ENCODE data around the gene SIX5. TPM values are rescaled to one million over a fixed set of nuclear protein-coding genes. Genes with fewer than 3 reads are reported as not detected.

SIX5 gene
- total and polyA plus RNA-seq, 9 of the 15 experiments (the other 6 are each of a cell fraction or from before 2014, with no cell fraction given): 1.4 to 17.2 (median 7.4) TPM; not detected in 2

DNA sequence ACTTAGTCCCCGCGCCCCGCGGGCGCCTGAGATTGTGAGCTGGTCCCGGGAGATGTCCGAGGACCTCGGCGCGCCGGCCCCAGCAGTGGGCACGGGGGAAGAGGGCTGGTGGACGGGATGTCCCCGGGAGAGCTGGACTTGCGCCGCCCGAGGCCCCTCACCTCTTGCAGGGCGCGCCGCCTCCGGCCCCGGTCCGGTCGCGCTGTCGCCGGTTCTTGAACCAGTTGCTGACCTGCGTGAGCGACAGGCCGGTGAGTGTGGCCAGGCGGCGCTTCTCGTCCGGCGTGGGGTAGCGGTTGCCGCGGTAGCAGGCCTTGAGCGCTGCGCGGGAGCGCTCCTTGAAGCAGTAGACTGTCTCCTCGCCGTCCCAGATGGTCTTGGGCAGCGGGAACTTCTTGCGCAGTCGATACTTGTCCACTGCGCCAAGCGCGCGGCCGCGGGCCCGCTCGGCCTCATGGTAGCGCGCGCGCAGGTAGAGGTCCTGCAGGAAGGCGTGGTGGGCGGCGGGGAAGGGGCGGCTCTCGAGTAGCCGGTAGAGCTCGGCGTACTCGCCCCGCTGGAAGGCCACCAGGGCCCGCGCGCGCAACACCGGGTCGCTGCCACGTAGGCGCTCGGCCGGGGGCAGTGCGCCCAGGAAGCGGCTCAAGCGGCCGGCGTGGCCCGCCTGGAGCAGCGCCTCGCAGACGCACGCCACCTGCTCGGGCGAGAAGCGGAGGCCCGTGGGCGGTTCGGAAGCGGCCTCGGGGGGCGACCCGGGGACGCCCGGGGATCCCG lies 984 bp downstream of the SIX5 start (continued):
- TF ChIP-seq SRSF7 (optimal IDR thresholded peaks at IDR 0.05; ENCODE audit: low read depth, low read length): no peak
- TF ChIP-seq, protein P1, sequence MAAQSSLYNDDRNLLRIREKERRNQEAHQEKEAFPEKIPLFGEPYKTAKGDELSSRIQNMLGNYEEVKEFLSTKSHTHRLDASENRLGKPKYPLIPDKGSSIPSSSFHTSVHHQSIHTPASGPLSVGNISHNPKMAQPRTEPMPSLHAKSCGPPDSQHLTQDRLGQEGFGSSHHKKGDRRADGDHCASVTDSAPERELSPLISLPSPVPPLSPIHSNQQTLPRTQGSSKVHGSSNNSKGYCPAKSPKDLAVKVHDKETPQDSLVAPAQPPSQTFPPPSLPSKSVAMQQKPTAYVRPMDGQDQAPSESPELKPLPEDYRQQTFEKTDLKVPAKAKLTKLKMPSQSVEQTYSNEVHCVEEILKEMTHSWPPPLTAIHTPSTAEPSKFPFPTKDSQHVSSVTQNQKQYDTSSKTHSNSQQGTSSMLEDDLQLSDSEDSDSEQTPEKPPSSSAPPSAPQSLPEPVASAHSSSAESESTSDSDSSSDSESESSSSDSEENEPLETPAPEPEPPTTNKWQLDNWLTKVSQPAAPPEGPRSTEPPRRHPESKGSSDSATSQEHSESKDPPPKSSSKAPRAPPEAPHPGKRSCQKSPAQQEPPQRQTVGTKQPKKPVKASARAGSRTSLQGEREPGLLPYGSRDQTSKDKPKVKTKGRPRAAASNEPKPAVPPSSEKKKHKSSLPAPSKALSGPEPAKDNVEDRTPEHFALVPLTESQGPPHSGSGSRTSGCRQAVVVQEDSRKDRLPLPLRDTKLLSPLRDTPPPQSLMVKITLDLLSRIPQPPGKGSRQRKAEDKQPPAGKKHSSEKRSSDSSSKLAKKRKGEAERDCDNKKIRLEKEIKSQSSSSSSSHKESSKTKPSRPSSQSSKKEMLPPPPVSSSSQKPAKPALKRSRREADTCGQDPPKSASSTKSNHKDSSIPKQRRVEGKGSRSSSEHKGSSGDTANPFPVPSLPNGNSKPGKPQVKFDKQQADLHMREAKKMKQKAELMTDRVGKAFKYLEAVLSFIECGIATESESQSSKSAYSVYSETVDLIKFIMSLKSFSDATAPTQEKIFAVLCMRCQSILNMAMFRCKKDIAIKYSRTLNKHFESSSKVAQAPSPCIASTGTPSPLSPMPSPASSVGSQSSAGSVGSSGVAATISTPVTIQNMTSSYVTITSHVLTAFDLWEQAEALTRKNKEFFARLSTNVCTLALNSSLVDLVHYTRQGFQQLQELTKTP (IDR thresholded peaks at IDR 0.05; ENCODE audit: low read depth in 1 of 2, partially characterized antibody in 2 of 2): no peak
- TF ChIP-seq ASH1L (IDR thresholded peaks at IDR 0.05; ENCODE audit: borderline replicate concordance, low read depth, partially characterized antibody): no peak
- TF ChIP-seq ZBTB1 (CRISPR knock-in tag; IDR thresholded peaks at IDR 0.05; ENCODE audit: borderline replicate concordance, low read depth): 0 out of 2 replicates have a peak, but pooled peaks have one; percentile 73
- no peak for TF ChIP-seq OTX1 (CRISPR knock-in tag; IDR thresholded peaks at IDR 0.05)
- TF ChIP-seq HDAC1 (IDR thresholded peaks at IDR 0.05): peak in 1 of 2 experiments; percentile 47; a peak in 1 of 4 replicates
- no peak; the same call in 1 of the 2 replicates for TF ChIP-seq ZNF124 (CRISPR knock-in tag; IDR thresholded peaks at IDR 0.05)
- TF ChIP-seq, protein P2, sequence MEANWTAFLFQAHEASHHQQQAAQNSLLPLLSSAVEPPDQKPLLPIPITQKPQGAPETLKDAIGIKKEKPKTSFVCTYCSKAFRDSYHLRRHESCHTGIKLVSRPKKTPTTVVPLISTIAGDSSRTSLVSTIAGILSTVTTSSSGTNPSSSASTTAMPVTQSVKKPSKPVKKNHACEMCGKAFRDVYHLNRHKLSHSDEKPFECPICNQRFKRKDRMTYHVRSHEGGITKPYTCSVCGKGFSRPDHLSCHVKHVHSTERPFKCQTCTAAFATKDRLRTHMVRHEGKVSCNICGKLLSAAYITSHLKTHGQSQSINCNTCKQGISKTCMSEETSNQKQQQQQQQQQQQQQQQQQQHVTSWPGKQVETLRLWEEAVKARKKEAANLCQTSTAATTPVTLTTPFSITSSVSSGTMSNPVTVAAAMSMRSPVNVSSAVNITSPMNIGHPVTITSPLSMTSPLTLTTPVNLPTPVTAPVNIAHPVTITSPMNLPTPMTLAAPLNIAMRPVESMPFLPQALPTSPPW (CRISPR knock-in tag; IDR thresholded peaks at IDR 0.05): no peak
- TF ChIP-seq, protein P3, sequence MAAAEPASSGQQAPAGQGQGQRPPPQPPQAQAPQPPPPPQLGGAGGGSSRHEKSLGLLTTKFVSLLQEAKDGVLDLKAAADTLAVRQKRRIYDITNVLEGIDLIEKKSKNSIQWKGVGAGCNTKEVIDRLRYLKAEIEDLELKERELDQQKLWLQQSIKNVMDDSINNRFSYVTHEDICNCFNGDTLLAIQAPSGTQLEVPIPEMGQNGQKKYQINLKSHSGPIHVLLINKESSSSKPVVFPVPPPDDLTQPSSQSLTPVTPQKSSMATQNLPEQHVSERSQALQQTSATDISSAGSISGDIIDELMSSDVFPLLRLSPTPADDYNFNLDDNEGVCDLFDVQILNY (CRISPR knock-in tag; IDR thresholded peaks at IDR 0.05): no peak
- TF ChIP-seq POLR2AphosphoS2 (IDR thresholded peaks at IDR 0.05; ENCODE audit: low read length): no peak
- TF ChIP-seq, protein P4, sequence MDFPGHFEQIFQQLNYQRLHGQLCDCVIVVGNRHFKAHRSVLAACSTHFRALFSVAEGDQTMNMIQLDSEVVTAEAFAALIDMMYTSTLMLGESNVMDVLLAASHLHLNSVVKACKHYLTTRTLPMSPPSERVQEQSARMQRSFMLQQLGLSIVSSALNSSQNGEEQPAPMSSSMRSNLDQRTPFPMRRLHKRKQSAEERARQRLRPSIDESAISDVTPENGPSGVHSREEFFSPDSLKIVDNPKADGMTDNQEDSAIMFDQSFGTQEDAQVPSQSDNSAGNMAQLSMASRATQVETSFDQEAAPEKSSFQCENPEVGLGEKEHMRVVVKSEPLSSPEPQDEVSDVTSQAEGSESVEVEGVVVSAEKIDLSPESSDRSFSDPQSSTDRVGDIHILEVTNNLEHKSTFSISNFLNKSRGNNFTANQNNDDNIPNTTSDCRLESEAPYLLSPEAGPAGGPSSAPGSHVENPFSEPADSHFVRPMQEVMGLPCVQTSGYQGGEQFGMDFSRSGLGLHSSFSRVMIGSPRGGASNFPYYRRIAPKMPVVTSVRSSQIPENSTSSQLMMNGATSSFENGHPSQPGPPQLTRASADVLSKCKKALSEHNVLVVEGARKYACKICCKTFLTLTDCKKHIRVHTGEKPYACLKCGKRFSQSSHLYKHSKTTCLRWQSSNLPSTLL (IDR thresholded peaks at IDR 0.05): no peak
- TF ChIP-seq RBM15 (IDR thresholded peaks at IDR 0.05; ENCODE audit: insufficient read depth, low read length): no peak
- TF ChIP-seq SMC3 (conservative IDR thresholded peaks at IDR 0.05; ENCODE audit: insufficient read depth, low read depth, low read length): no peak
- peak; percentile 68; the same call in 1 of the 2 replicates for TF ChIP-seq SAFB (IDR thresholded peaks at IDR 0.05; ENCODE audit: borderline replicate concordance, low read depth, low read length)
- TF ChIP-seq PRPF4 (IDR thresholded peaks at IDR 0.05; ENCODE audit: insufficient read depth, low read depth, low read length, poor library complexity, severe bottlenecking): peak; percentile 16
- TF ChIP-seq, protein P5, sequence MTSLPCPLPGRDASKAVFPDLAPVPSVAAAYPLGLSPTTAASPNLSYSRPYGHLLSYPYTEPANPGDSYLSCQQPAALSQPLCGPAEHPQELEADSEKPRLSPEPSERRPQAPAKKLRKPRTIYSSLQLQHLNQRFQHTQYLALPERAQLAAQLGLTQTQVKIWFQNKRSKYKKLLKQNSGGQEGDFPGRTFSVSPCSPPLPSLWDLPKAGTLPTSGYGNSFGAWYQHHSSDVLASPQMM (CRISPR knock-in tag; IDR thresholded peaks at IDR 0.05): no peak
- no peak for TF ChIP-seq MCM2 (IDR thresholded peaks at IDR 0.05; ENCODE audit: low read depth)
- peak; percentile 21; the same call in 1 of the 2 replicates for TF ChIP-seq FOXP1 (CRISPR knock-in tag; IDR thresholded peaks at IDR 0.05)
